HG03565 (cell line): Measurements from ENCODE around the gene SNTG2.

Experiments
- ATAC-seq: cut with Tn5 transposase; IDR thresholded peaks from one replicate; pipeline ENCODE4 v1.9.1; 2021; ENCODE audit warnings: mild to moderate bottlenecking, moderate library complexity; ENCODE audit not compliant: unreplicated experiment

Gene SNTG2

GRCh38 chr2:1265454-1265853 lies 314.8 kb downstream of the SNTG2 start:
- ATAC-seq: no peak

GRCh38 chr2:1266351-1266750 lies 315.7 kb downstream of the SNTG2 start:
- no peak for ATAC-seq

GRCh38 chr2:1268034-1268433 lies 317.4 kb downstream of the SNTG2 start:
- ATAC-seq: no peak

- ATAC-seq: no peak
Observed at GRCh38 chr2:1269812-1270211, 319.2 kb downstream of the SNTG2 start.

GRCh38 chr2:1272835-1273234 lies 322.2 kb downstream of the SNTG2 start:
- ATAC-seq: no peak

GRCh38 chr2:1277634-1278033 lies 327.0 kb downstream of the SNTG2 start:
- ATAC-seq: no peak

GRCh38 chr2:1278125-1278524 lies 327.5 kb downstream of the SNTG2 start:
- no peak for ATAC-seq

GRCh38 chr2:1278861-1279260 lies 328.2 kb downstream of the SNTG2 start:
- no peak for ATAC-seq

- no peak for ATAC-seq
Observed at GRCh38 chr2:1282552-1282951, 331.9 kb downstream of the SNTG2 start.

- no peak for ATAC-seq
Observed at GRCh38 chr2:1283020-1283801, 332.6 kb downstream of the SNTG2 start.

GRCh38 chr2:1283871-1284270 lies 333.2 kb downstream of the SNTG2 start:
- ATAC-seq: no peak

GRCh38 chr2:1286929-1287328 lies 336.3 kb downstream of the SNTG2 start:
- no peak for ATAC-seq

- no peak for ATAC-seq
Observed at GRCh38 chr2:1287427-1287826, 336.8 kb downstream of the SNTG2 start.

GRCh38 chr2:1294900-1295299 lies 344.3 kb downstream of the SNTG2 start:
- ATAC-seq: no peak

- ATAC-seq: no peak
Observed at GRCh38 chr2:1295740-1296139, 345.1 kb downstream of the SNTG2 start.

- no peak for ATAC-seq
Observed at GRCh38 chr2:1297372-1298159, 346.9 kb downstream of the SNTG2 start.

GRCh38 chr2:1299043-1299442 lies 348.4 kb downstream of the SNTG2 start:
- ATAC-seq: no peak

GRCh38 chr2:1300284-1300683 lies 349.6 kb downstream of the SNTG2 start:
- no peak for ATAC-seq

- no peak for ATAC-seq
Observed at GRCh38 chr2:1301056-1301455, 350.4 kb downstream of the SNTG2 start.

- no peak for ATAC-seq
Observed at GRCh38 chr2:1305342-1306013, 354.8 kb downstream of the SNTG2 start.

- ATAC-seq: no peak
Observed at GRCh38 chr2:1306014-1306686, 355.5 kb downstream of the SNTG2 start.
